HuH-7.5 (cell line): Measurements from ENCODE around the gene GPR108.
"Not testable (repeated sequence)": the region's sequence is repeated elsewhere in the genome, so short reads cannot be mapped to it uniquely, and the experiment has no call there.

Experiments used
- DNase-seq: peaks from one replicate; pipeline ENCODE4 v3.0.0; 2011; ENCODE audit warnings: low spot score

Gene GPR108

GRCh38 chr19:6720369-6721137 lies 16.8 kb downstream of the GPR108 start, which contains the start of gene C3:
Gene C3 (minus strand): TSS chr19:6720650. CDS start chr19:6720589, 61 bp downstream.
- peak; percentile 89 for DNase-seq

- no peak for DNase-seq
Observed at GRCh38 chr19:6719992-6720368, 17.4 kb downstream of the GPR108 start.

- DNase-seq, result no peak
Observed at GRCh38 chr19:6719540-6719861, 17.9 kb downstream of the GPR108 start.

- peak; percentile 65 for DNase-seq
Observed at GRCh38 chr19:6718741-6719539, 18.4 kb downstream of the GPR108 start.

GRCh38 chr19:6718111-6718740 lies 19.2 kb downstream of the GPR108 start:
- DNase-seq, result no peak

GRCh38 chr19:6717441-6717971 lies 19.9 kb downstream of the GPR108 start:
- DNase-seq, result no peak

- DNase-seq, result no peak
Observed at GRCh38 chr19:6717036-6717435, 20.3 kb downstream of the GPR108 start.

- DNase-seq, result no peak
Observed at GRCh38 chr19:6716610-6716970, 20.8 kb downstream of the GPR108 start.

- DNase-seq, result no peak
Observed at GRCh38 chr19:6714749-6715555, 22.4 kb downstream of the GPR108 start.

GRCh38 chr19:6713773-6714692 lies 23.3 kb downstream of the GPR108 start:
- DNase-seq, result no peak

GRCh38 chr19:6712692-6713670 lies 24.4 kb downstream of the GPR108 start:
- no peak for DNase-seq

GRCh38 chr19:6712231-6712630 lies 25.1 kb downstream of the GPR108 start:
- DNase-seq, result no peak

GRCh38 chr19:6711605-6712004 lies 25.8 kb downstream of the GPR108 start:
- DNase-seq, result no peak

GRCh38 chr19:6711078-6711361 lies 26.4 kb downstream of the GPR108 start:
- no peak for DNase-seq

GRCh38 chr19:6710273-6711077 lies 26.9 kb downstream of the GPR108 start:
- DNase-seq, result no peak

GRCh38 chr19:6709549-6709948 lies 27.8 kb downstream of the GPR108 start:
- no peak for DNase-seq

- DNase-seq, result not testable (repeated sequence)
Observed at GRCh38 chr19:6708913-6709312, 28.5 kb downstream of the GPR108 start.

- DNase-seq, result no peak
Observed at GRCh38 chr19:6708346-6708745, 29.0 kb downstream of the GPR108 start.

- no peak for DNase-seq
Observed at GRCh38 chr19:6707658-6708018, 29.7 kb downstream of the GPR108 start.
